NCI-H510A treated with DMSO at 0.1 percent for 48 hours (cell line): ENCODE data around the gene SLC9A9.
A peak's percentile ranks its signal among the peaks of the same experiment; 100 is the strongest.
"Not testable (repeated sequence)": the region's sequence is repeated elsewhere in the genome, so short reads cannot be mapped to it uniquely, and the experiment has no call there.

ENCODE experiments used
- DNase-seq: peaks from one replicate; lab custom pipeline; 2025; lab: John Stamatoyannopoulos, UW

Gene SLC9A9

DNA sequence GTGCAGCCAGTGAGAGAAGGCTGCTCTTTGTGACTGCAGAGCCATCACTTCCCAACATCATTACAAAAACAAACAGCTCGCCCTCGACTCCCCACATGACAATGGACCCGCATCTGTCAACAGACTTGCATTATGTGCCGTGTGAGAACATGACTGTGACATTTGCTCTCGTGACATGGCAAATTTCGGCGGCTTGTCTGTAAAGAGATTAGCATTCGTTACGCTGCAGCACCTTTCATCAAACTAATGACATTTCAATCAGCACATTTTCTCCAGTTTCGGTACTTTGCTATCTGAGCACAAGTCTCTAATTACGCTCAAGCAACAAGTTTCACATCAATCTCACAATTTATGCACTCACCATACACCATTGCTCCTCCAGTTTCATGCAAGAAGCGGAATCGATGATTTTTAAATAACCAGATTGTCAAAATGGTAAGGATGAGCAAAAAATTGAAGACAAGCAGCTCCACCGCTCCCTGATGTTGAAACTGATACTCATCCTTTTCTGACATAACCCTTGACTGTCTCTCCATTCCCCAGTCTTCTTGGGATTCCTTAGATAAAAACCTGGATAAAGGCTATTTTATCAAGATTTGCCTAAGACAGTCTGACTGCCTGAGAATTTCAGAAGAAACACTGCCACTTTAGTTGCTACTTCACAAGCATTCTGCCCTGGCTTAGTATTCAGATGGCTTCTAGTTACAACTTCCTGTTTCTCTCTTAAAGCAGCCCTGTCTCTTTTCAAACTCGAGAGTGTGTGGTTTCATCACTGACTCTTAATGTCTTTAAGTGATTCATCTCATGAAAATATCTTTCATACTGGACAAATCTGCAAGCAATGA is at the start of gene SLC9A9:
Gene SLC9A9 (minus strand): TSS at position 682 of the 845 bp plus-strand sequence. CDS start 146 bp downstream, at position 536.
- peak; percentile 16 for DNase-seq

DNA sequence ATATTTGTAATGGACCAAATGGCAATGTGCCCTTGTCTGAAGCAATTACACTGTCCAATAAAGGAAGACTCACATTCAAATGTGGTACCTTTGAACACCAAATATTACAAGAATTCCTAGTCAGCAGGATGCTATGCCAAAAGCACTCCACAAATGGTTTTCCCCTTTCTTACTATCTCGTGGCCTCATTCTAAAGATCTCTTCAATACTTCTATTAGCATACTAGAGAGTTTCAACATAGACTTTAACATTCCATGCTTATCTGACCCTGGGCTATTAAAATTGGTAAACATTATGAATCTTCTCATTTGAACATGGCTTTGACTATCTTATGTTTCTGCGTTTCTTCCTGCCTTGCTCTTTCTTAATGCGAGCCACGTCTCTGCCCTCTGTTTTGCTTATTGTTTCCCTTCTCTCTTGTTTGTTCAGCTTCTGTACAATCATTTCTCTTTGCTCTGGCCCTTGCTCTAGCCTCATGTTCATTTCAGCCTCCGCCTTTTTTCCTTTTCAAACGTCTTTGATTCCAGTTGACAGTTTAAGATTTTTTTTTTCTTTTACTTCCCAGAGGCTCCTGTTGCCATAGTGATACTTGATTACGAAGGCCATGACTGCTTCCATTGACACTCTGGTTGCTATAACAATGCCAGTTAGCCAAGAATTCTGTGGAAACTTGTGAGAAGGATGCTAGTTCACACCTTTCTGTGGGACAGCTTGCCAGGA is 49.5 kb upstream of the SLC9A9 start:
- DNase-seq = no peak

DNA sequence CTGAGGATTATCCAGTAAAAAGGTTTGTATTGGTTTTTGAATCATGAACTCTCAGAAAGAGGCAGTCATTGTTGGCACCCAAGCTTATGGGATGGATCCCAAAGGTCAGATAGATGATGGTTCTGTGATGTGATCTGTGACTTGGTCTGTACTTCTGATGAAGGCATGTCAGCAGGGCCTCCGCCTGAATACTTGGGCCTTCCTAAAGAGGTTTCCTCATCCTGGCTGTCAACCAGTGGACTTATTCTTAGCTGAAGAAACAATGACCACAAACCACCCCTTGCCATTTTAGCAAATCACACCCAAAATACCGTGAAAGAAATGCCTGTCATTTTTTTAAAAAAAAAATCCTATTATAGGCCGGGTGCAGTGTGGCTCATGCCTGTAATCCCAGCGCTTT is 48.2 kb upstream of the SLC9A9 start:
- no peak for DNase-seq

DNA sequence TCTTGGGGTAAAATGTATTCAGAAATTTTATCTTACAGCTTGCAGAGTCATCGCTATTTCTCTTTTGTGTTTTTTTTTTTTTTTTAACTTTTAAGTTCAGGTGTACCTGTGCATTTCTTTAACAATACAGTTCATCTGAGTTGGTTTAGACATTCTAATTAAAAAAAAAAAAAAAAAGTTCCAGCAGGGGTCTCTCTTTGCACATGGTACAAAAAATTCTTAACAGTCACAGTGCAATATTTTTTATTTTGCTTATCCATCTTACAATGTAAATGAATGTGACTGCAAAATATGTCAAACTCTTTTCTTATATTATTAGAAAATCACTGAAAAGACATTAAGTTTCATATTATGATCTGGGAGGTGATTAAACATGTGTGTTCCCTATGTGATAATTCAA is 47.5 kb upstream of the SLC9A9 start:
- DNase-seq = peak; percentile 2

DNA sequence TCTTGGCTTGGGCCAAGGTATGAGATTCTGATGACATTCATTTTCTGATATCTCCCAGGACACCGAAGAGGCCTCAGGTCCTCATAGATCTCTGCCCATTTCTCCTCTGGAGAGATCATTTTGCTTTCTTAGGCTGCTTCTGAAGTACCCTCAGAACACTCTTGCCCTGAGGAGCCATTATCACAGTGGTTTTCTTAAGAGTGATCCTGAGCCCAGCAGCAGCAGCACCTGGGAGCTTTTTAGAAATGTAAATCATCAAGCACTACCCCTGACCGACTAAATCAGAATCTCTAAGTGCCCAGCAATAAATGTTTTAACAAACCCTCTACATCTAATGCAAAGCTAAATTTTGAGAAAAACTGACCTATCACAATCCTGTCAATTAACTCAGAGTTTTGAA is 40.6 kb upstream of the SLC9A9 start:
- DNase-seq = no peak

DNA sequence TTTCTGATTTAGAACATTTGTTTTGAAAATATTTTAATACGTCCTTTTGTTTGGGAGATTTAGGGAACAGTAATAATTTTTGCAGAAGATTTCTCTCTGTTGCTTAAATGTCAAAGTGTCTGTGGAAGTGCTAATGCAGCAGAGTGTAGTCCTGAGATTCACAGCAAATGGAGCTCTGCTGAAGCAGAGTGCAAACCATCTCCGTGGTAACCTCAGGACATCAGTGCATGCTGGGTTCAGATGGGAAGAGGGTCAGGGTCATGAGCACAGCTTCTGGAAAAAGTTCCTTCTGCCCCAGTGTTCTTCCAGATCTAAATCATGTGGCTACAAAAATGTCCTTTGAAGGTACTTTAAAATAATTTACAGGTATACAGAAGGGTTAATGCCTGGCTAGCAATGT is 39.9 kb upstream of the SLC9A9 start:
- DNase-seq = no peak

DNA sequence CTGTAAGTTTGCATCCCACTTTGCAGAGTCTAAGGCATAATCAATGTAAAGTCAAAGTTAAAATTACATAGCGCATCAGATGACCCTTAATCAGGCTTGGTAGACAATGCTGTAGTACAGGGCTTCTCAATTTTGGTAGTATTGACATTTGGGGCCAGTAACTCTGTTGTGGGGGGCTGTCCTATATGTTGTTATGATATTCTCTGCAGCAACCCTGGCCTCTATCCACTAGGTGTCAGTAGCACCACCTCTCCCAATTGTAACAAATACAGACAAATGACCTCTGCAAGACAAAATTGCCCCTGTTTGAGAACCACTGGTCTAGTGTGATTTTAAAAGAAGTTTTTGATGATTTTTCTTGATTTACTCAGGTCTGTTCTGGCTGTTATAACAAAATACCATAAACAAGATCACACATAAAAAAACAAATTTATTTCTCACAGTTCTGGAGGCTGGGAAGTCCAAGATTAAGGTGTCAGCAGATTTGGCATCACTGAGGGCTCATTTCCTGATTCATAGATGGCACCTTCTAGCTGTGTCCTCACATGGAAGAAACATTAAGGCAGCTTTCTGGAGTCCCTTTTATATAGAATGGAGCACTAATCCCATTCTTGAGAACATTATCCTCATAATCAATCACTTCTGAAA is 37.6 kb upstream of the SLC9A9 start:
- peak; percentile 3 for DNase-seq

DNA sequence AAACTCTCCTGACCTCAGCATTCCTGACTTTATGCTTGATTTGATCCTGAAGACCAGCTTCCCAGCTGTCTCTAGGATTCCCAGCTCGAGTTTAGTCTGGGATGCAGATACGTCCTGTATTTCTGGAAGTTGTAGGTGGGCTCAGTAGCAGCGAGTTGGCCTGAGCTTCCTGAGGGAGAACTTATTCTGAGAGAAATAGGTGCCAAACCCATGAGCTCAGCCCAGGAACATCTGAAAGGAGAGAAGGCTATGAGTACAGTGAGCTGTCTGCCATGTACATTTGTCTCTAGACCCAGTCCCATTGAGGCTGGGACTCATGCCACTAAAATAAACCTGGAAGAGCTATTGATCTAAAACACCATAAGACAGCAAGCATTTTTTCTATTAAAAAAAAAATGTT is 36.6 kb upstream of the SLC9A9 start:
- DNase-seq = no peak

DNA sequence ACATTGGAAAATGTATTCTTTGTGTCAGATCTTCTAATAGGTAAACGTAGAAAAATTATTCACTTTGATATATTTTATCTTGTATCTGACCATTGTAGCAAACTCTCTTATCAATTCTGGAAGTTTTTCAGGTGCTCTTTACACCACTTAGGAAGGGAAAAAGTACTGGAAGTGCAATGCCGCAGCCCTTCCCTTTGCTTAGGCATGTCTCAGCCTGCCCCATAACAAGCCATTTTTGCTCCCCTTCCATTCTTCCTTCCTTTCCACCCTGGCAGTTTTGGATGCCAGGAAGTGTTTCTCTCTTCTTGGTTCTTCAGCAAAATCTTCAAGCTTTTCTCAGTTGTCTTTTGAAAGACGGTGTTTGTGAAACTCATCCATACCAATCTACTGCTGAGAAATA is 34.9 kb upstream of the SLC9A9 start:
- DNase-seq = no peak

DNA sequence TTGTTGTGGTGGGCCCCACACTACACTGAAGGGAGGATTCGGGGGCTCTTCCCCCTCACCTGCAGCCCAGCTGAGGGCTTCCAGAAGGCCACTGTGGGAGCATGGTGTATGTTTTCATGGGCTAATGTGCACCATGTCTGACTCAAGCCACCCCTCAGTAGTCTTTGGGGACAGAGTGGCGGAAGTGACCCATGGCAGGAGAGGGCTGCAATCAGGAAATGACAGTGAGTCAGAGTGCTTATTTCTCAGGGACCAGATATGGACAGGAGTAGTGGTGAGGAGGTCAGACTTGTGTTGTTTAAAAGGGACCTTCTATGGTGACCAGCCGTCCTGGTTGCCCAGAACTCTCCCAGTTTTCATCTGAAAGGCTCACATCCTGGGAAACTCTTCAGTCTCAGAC is 32.8 kb upstream of the SLC9A9 start:
- DNase-seq = no peak

DNA sequence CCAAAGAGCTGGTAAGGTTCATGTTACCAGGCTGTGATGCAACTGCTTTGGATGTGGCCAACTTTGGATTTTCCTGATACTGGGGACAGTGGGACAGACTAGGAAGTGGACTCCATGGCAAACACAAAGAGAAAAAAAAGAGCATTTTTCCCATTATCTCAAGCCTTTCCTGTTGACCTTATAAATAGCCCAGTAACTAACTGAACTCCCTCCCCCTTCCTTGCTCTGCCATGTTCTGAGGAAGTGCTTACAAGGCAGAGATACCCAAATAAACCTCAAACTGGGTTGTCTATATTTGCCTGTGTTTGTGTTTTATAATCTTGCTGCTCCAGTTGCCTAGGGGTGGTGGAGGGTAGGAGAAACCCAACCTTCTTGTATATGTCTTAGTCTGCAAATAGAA is 27.3 kb upstream of the SLC9A9 start:
- DNase-seq = no peak

DNA sequence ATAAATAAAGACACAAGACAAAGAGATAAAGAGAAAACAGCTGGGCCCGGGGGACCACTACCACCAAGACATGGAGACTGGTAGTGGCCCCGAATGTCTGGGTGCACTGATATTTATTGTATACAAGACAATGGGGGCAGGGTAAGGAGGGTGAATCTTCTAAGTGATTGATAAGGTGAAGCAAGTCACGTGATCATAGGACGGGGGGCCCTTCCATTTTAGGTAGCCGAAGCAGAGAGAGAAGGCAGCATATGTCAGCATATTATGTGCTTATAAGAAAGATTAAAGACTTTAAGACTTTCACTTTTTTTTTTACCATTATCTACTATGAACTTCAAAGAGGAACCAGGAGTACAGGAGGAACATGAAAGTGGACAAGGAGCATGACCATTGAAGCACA is 25.3 kb upstream of the SLC9A9 start:
- not testable (repeated sequence) for DNase-seq

DNA sequence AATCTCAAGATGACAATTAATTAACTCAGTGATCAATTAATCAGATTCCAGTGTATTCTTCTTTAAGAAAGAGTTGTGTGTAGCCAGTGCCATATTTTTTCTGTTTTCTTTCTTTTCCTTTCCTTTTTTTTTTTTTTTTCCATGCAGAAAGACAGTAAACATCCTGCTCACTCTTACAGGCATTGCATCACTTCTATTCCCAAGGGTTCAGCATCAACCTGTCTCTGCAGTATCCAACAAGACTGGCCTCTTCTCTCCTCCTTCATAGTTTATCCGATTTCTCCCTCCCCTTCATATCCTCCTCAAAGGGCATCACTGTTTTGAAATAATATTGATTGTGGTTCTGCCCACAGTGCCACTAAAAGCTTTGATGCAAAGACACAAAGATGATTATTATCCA is 17.0 kb upstream of the SLC9A9 start:
- DNase-seq = no peak

DNA sequence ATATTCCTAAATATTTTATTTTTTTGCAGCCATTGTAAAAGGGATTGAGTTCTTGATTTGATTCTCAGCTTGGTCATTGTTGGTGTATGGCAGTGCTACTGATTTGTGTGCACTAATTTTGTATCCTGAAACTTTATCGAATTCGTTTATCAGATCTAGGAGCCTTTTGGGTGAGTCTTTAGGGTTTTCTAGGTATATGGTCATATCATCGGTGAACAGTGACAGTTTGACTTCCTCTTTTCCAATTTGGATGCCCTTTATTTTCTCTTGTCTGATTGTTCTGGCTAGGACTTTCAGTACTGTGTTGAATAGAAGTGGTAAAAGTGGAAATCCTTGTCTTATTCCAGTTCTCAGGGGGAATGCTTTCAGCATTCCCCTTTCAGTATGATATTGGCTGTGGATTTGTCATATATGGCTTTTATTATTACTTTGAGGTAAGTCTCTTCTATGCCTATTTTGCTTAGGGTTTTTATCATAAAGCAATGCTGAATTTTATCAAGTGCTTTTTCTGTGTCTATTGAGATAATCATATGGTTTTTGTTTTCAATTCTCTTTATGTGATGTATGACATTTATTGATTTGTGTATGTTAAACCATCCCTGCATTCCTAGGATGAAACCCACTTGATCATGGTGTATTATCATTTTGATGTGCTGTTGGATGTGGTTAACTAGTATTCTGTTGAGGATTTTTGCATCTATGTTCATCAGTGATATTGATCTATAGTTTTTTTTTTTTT is 11.4 kb upstream of the SLC9A9 start:
- DNase-seq = no peak

DNA sequence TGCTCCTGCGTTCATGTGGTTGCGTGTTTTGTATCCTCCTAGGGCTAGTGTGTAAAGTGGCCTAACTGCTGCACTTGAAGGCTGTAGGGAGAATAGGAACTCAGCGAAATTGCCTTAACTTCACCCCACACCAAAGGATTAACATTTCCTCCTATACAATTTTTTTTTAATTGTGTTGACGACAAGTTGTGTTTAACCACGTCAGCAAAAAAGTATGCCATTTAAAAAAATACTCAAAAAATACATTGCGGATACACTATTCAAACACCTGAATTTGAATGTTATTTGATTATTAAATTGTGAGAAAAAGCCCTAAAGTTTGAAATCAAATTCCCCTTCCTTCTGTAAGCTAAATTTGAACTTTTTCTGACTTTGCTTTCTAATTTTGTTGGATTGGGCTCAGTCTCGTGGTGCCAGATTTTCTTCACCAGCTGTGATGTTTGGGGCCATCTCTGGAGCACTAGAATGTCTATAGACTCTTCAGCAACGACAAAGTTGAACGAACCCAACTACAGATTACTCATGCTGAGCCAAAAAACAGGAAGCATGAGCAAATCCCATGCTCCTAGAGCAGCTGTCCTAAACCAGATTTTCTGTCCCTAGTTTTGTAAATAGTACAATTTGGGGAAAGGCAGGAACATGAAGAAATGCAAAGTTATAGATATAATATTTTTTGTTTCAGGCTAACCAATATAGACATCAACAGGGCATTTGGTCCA is 8.1 kb upstream of the SLC9A9 start:
- DNase-seq = no peak

DNA sequence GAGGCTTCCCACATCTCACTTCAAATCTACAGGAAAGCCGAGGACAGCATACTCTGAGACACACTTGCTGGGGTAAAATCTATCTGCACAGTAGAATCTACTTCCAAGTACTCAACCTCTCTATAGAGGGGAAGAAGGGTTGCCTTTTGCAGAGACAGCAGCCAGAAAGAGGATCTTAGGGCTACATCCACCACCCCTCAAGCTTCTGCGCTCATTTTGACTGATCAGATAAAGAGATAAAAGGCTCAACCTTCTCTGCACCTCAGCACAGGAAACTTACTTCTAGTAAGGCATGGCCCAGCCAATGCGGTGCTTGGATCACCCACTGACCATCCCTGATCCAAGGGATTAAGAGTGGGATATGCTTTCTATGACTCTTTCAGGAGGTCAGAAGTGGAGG is 6.9 kb upstream of the SLC9A9 start:
- no peak for DNase-seq

DNA sequence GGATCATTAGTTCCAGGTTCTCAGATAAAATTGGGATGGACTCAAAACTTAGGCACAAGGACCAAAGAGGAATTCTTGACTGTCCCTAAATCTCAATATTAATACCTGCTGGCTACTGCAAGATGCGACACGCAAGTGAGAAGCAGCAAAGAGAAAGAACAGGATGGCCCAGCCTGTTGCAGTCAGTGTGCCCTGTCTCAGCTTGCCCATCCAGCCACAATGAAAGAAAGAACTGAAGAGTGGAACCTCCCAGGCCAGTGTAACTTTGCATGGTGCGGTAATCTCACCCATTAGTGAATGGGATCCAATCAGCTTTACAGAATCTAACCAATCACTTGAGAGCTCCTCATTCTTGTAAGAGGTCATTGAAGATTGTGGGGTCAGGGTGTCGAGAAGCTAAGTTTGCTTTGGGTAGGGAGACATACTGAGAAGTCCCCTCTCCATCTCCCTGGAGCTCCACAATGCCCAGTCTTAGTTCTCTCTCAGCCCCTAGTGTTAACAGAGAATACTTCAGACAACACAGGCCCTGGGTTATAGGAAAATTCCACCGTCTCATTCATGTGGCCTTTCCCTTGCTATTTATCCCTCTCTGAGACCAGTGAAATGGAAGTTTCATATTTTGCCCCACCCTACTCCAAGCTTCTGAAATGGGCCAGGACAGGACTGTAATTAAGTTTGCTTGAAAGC is 3.2 kb upstream of the SLC9A9 start:
- DNase-seq = no peak

DNA sequence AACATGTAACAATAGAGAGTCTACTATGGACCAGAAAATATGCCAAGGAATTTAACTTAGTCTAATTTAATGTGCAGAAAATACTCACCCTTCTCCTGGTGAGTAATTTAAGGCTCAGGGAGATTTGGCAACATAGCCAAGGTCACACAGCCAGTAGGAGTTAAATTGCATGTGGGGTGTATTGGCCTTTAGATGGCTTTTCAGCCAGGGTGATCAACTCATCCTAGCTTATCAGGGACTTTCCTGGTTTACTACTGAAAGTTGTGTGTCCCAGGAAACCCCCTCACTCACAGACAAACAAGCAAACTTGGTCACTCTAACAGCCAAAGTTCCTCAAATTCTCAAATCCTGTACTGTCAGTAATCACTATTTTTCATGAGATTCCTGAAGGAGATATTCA is 2.6 kb upstream of the SLC9A9 start:
- DNase-seq = no peak

DNA sequence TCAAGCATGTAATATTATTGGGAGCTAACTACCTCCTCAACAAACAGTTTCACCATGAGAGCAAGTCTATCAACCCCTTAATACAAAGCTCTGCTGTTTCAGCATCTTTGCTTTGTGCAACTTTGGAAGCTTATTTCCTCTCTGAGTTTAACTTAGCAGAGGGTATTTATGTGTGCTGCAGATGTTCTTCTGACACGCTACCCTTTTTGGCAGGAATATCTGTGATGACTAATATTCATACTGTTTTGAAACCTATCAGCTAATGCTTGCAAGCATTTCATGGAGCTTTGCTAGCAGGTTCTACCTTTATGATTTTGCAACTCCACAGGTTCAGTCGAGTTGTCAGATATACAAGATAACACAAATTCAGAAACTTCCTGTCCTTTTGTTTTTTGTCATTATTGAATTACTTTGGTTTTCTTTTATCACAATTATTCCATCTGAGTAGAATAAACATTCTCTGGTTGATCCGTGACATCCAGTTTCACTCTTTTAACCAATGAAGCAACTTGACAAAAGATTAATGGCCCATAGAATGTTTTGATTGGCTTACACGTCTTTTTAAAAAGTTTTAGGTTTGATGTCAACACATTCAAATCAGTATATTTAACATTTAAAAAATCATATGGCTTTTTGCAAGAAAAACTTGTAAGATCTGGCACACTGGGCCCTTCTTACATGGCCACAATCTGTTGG is 1.7 kb upstream of the SLC9A9 start:
- no peak for DNase-seq

DNA sequence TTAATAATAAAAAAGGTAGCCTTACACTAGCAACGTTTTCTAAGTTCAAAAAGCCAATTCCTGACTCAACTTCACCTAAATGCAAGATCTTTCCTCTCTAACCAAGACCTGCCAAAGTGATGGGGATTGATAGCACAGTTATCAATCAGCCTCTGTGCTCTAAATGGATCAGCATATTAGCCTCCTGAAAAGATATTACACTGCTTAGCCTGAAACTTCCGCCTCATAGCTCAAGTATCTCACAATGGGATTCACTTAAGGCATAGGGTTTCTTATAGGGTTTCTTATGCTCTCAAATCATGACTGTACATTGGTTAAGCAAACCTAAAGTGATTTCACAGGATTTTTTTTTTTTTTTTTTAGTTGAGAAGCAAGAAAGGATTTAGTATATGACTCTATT is 436 bp upstream of the SLC9A9 start:
- no peak for DNase-seq
